Stomach (tissue), 4 donors: ENCODE data around the gene MYH14.

Experiments
- CTCF ChIP-seq, 7 experiments: fragments of 450-650 bp in 4 of 7; fragments of 200-600 bp in 3 of 7; sonication (generic) in 3 of 7; IDR thresholded peaks; one replicate each; pipeline ENCODE4 v1.5.1; 2016 to 2019; ENCODE audit warnings: antibody characterized with exemption in 7 of 7, control low read depth in 2 of 7, mild to moderate bottlenecking in 1 of 7
- EP300 ChIP-seq: sonication (generic); formaldehyde crosslinking; IDR thresholded peaks from one replicate; pipeline ENCODE4 v1.6.1; 2017; ENCODE audit warnings: antibody characterized with exemption
- POLR2A ChIP-seq, 4 donors: fragments of 450-650 bp; IDR thresholded peaks; one replicate each; pipeline ENCODE4 v1.6.1; 2016; ENCODE audit warnings: antibody characterized with exemption in 4 of 4, control low read depth in 2 of 4, mild to moderate bottlenecking in 1 of 4, moderate library complexity in 1 of 4
- POLR2AphosphoS5 ChIP-seq, 3 donors: sonication (generic); formaldehyde crosslinking; IDR thresholded peaks; one replicate each; pipeline ENCODE4 v1.6.1; 2016; ENCODE audit warnings: antibody characterized with exemption in 3 of 3

- TF ChIP-seq CTCF (IDR thresholded peaks at IDR 0.05) (no peak), POLR2A (IDR thresholded peaks at IDR 0.05) (no peak), POLR2AphosphoS5 (IDR thresholded peaks at IDR 0.05) (no peak), EP300 (no peak)
These were observed 77.6 kb downstream of the MYH14 start for GRCh38 chr19:50280983-50281382.
